Measurements from ENCODE around the gene MAPKAPK5.
"Not testable (repeated sequence)": the region's sequence is repeated elsewhere in the genome, so short reads cannot be mapped to it uniquely, and the experiment has no call there.

Gene MAPKAPK5

GRCh38 chr12:111819191-111820158 is 22.6 kb upstream of the MAPKAPK5 start:
- no peak overlapping the region for H3K4me3 ChIP-seq (ENCODE audit: low read length)
- TF ChIP-seq ZNF274 (IDR thresholded peaks at IDR 0.05; ENCODE audit: low read depth, low read length): no peak

- not testable (repeated sequence) for H3K4me3 ChIP-seq (ENCODE audit: low read length)
These were observed 21.2 kb upstream of the MAPKAPK5 start for GRCh38 chr12:111820828-111821227.

GRCh38 chr12:111822886-111823285 is 19.1 kb upstream of the MAPKAPK5 start:
- no peak for TF ChIP-seq ZNF274 (IDR thresholded peaks at IDR 0.05; ENCODE audit: low read depth, low read length)
- H3K4me3 ChIP-seq (ENCODE audit: low read length): no peak overlapping the region

- no peak overlapping the region for H3K4me3 ChIP-seq (ENCODE audit: low read length)
- TF ChIP-seq ZNF274 (IDR thresholded peaks at IDR 0.05; ENCODE audit: low read depth, low read length): no peak
These were observed 18.1 kb upstream of the MAPKAPK5 start for GRCh38 chr12:111823891-111824290.

GRCh38 chr12:111824312-111824711 is 17.7 kb upstream of the MAPKAPK5 start:
- H3K4me3 ChIP-seq (ENCODE audit: low read length): not testable (repeated sequence)

- TF ChIP-seq ZNF274 (IDR thresholded peaks at IDR 0.05; ENCODE audit: low read depth, low read length): no peak
- H3K4me3 ChIP-seq (ENCODE audit: low read length): no peak overlapping the region
These were observed 16.5 kb upstream of the MAPKAPK5 start for GRCh38 chr12:111825509-111825908.

- H3K4me3 ChIP-seq (ENCODE audit: low read length): no peak overlapping the region
- no peak for TF ChIP-seq ZNF274 (IDR thresholded peaks at IDR 0.05; ENCODE audit: low read depth, low read length)
These were observed 15.7 kb upstream of the MAPKAPK5 start for GRCh38 chr12:111826316-111826715.

GRCh38 chr12:111826992-111827391 is 15.0 kb upstream of the MAPKAPK5 start:
- H3K4me3 ChIP-seq (ENCODE audit: low read length): no peak overlapping the region
- TF ChIP-seq ZNF274 (IDR thresholded peaks at IDR 0.05; ENCODE audit: low read depth, low read length): no peak

GRCh38 chr12:111827907-111828306 is 14.1 kb upstream of the MAPKAPK5 start:
- no peak for TF ChIP-seq ZNF274 (IDR thresholded peaks at IDR 0.05; ENCODE audit: low read depth, low read length)
- H3K4me3 ChIP-seq (ENCODE audit: low read length): no peak overlapping the region

- H3K4me3 ChIP-seq (ENCODE audit: low read length): no peak overlapping the region
- TF ChIP-seq ZNF274 (IDR thresholded peaks at IDR 0.05; ENCODE audit: low read depth, low read length): no peak
These were observed 13.6 kb upstream of the MAPKAPK5 start for GRCh38 chr12:111828338-111828979.

- H3K4me3 ChIP-seq (ENCODE audit: low read length): not testable (repeated sequence)
These were observed 12.4 kb upstream of the MAPKAPK5 start for GRCh38 chr12:111829635-111830034.

- not testable (repeated sequence) for H3K4me3 ChIP-seq (ENCODE audit: low read length)
These were observed 7.2 kb upstream of the MAPKAPK5 start for GRCh38 chr12:111834740-111835386.

GRCh38 chr12:111835531-111836181 is 6.4 kb upstream of the MAPKAPK5 start:
- H3K4me3 ChIP-seq (ENCODE audit: low read length): not testable (repeated sequence)

GRCh38 chr12:111838353-111838752 is 3.7 kb upstream of the MAPKAPK5 start:
- no peak overlapping the region for H3K4me3 ChIP-seq (ENCODE audit: low read length)
- no peak for TF ChIP-seq ZNF274 (IDR thresholded peaks at IDR 0.05; ENCODE audit: low read depth, low read length)

- H3K4me3 ChIP-seq (ENCODE audit: low read length): peak overlapping the region; percentile 100
- TF ChIP-seq ZNF274 (IDR thresholded peaks at IDR 0.05; ENCODE audit: low read depth, low read length): no peak
These were observed 1.2 kb upstream of the MAPKAPK5 start for GRCh38 chr12:111840807-111841206.

All from GM08714 (cell line).